HG02981 (cell line): ENCODE data around the gene CDK11A.
"Not testable (repeated sequence)": the region's sequence is repeated elsewhere in the genome, so short reads cannot be mapped to it uniquely, and the experiment has no call there.

Experiments
- ATAC-seq: cut with Tn5 transposase; IDR thresholded peaks from one replicate; pipeline ENCODE4 v1.9.1; 2021; ENCODE audit warnings: mild to moderate bottlenecking, moderate library complexity; ENCODE audit not compliant: unreplicated experiment

CDK11A gene

GRCh38 chr1:1664318-1664717 is 59.8 kb downstream of the CDK11A start:
- ATAC-seq = not testable (repeated sequence)

DNA sequence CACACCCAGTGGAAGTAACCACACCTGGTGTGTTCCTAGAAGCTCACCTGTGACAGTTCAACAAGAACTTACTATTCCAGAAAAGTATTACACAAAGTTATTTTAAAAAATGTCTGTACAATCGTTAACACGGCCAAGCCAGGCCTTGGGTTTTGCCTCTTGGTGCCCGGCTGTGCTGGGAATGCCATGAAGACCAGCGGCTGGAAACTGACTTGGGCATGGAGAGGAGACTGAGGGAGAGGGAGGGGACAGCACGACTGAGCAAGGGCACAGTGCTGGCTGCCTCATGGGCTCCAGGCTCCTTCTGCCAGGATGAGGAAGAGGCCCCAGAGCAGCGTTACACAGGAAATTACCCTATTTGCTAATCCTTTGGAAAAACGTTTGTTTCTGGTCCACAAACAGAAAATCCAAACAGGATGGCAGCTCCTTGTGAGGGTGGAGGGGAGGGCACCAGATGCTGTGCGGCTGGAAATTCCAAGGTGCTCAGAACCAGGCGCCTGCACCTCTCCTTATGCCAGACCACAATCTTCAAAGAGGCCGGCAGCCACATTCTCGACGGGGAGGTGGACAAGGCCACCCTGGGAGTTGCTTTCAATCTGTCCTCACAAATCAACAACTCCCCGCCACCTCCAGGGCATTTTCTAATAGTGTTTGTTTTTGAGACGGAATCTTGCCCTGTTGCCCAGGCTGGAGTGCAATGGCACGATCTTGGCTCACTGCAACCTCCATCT is 61.2 kb downstream of the CDK11A start:
- ATAC-seq = not testable (repeated sequence)

DNA sequence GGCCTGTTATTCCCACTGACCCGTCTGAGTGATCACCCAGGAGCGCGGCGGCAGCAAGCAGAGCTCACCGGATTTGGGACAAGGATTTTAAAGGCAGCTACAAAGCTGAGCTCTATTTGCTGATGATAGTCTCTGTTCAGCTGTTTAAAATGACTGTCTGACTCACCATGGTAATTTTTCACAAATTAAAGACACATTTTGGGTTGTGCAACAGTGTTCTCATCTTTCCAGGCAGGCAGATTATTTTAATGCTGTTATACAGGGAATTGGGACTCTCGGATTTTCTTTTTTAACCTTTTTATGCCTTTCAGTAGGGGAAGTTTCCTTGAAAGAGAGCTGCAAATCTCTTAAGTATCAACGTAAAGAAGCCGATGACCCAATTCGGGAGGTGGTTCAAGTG is 61.8 kb downstream of the CDK11A start:
- not testable (repeated sequence) for ATAC-seq

GRCh38 chr1:1658583-1659549 is 65.3 kb downstream of the CDK11A start, which contains the start of gene CDK11B:
Gene CDK11B, minus strand, starts transcription at chr1:1659004. Its CDS starts 1,519 bp downstream, at chr1:1657485.
- peak; percentile 84 for ATAC-seq
